Osteoblast (primary cell): ENCODE measurements around the gene ADCY7. TPM values are rescaled to one million over a fixed set of nuclear protein-coding genes. Genes with fewer than 3 reads are reported as not detected.

Source experiments
- DNase-seq: peaks from one replicate; pipeline ENCODE4 v3.0.0; 2011; ENCODE audit warnings: low spot score, mixed read lengths; ENCODE audit not compliant: insufficient read length; ENCODE audit errors: missing footprints
- H2AFZ ChIP-seq: 2 replicates; pipeline ENCODE4 v1.6.0; 2011; ENCODE audit warnings: mild to moderate bottlenecking, low read length
- H3K27ac ChIP-seq: 2 replicates; pipeline ENCODE4 v1.5.1; 2011; ENCODE audit warnings: mild to moderate bottlenecking, low read depth, low read length, moderate library complexity
- H3K27me3 ChIP-seq: 2 replicates; pipeline ENCODE4 v1.6.0; 2012; ENCODE audit warnings: mild to moderate bottlenecking, control low read depth, inconsistent platforms, low read length, moderate library complexity; ENCODE audit not compliant: insufficient read depth
- H3K36me3 ChIP-seq: 2 replicates; pipeline ENCODE4 v1.5.1; 2011; ENCODE audit warnings: mild to moderate bottlenecking, low read length, control low read depth, moderate library complexity; ENCODE audit not compliant: insufficient read depth
- H3K4me1 ChIP-seq: 2 replicates; pipeline ENCODE4 v1.5.1; 2011; ENCODE audit warnings: mild to moderate bottlenecking, low read length, control low read depth, moderate library complexity; ENCODE audit not compliant: insufficient read depth
- H3K4me2 ChIP-seq: 2 replicates; pipeline ENCODE4 v1.6.0; 2011; ENCODE audit warnings: mild to moderate bottlenecking, low read length; ENCODE audit not compliant: insufficient read depth
- H3K4me3 ChIP-seq: fragments of 200-600 bp; sonication (generic); 3 replicates; pipeline ENCODE4 v1.5.1; 2012; ENCODE audit warnings: mild to moderate bottlenecking, low read length, inconsistent platforms; ENCODE audit not compliant: insufficient read depth
- H3K79me2 ChIP-seq: 2 replicates; pipeline ENCODE4 v1.6.0; 2012; ENCODE audit warnings: mild to moderate bottlenecking, low read length, control low read depth, inconsistent platforms; ENCODE audit not compliant: insufficient read depth
- H3K9me3 ChIP-seq: 2 replicates; pipeline ENCODE4 v1.5.1; 2011; ENCODE audit warnings: low read depth, low read length, control low read depth
- H4K20me1 ChIP-seq: 2 replicates; pipeline ENCODE4 v1.6.0; 2012; ENCODE audit warnings: mild to moderate bottlenecking, low read length, control low read depth; ENCODE audit not compliant: insufficient read depth
- CTCF ChIP-seq: IDR thresholded peaks from 2 replicates; pipeline ENCODE4 v1.5.1; 2011; ENCODE audit warnings: mild to moderate bottlenecking, low read depth, low read length, moderate library complexity; ENCODE audit errors: extremely low read depth
- total RNA-seq: library from RNA; depleted of rRNA; stranded (reverse); fragments of >200 nt; gene quantifications from 2 replicates; pipeline ENCODE4 v1.2.3, GENCODE V29; 2012

Gene ADCY7
- total RNA-seq, 1 donor, result 51.0 TPM

DNA sequence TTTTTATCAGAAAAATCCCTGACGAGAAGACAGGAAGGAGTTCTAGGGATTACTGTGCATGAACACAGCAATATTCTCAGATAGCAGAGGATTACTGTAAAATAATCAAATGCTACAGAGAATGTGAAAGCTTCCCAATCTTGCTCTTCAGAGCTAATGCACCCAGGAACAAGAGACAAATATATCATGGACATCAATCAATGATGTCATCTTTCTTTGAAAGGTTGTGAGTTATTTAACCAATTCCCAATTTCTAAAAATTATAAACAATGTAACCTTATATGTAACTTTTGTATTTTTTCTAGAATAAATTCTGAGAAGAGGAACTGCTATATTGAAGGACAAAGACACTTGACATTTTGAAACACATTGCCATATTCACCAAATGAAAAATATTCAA, 56.0 kb downstream of the ADCY7 start:
- Histone ChIP-seq H2AFZ (no peak overlapping the region), H4K20me1 (no peaks in the 10 kb centered on the region), H3K4me1 (no peaks in the 10 kb centered on the region), H3K79me2 (no peaks in the 10 kb centered on the region), H3K4me2 (no peak overlapping the region), H3K36me3 (peaks cover 80% of the 10 kb centered on the region), H3K27me3 (no peaks in the 10 kb centered on the region), H3K4me3 (no peak overlapping the region), H3K27ac (no peak overlapping the region), H3K9me3 (no peaks in the 10 kb centered on the region)
- no peak for DNase-seq
- no peak for TF ChIP-seq CTCF

GRCh38 chr16:50323335-50324011, 57.1 kb downstream of the ADCY7 start:
- Histone ChIP-seq H3K27me3 (no peaks in the 10 kb centered on the region), H3K79me2 (no peaks in the 10 kb centered on the region), H3K36me3 (peaks cover 71% of the 10 kb centered on the region), H4K20me1 (no peaks in the 10 kb centered on the region), H3K9me3 (no peaks in the 10 kb centered on the region), H3K27ac (no peak overlapping the region), H3K4me3 (no peak overlapping the region), H3K4me1 (no peaks in the 10 kb centered on the region), H3K4me2 (no peak overlapping the region), H2AFZ (no peak overlapping the region)
- peak; percentile 48 for TF ChIP-seq CTCF
- peak; percentile 88 for DNase-seq

GRCh38 chr16:50324345-50324744, 58.0 kb downstream of the ADCY7 start:
- Histone ChIP-seq H3K4me3 (no peak overlapping the region), H3K79me2 (no peaks in the 10 kb centered on the region), H3K36me3 (peaks cover 62% of the 10 kb centered on the region), H3K9me3 (no peaks in the 10 kb centered on the region), H3K4me1 (no peaks in the 10 kb centered on the region), H4K20me1 (no peaks in the 10 kb centered on the region), H3K27me3 (no peaks in the 10 kb centered on the region), H3K4me2 (no peak overlapping the region), H2AFZ (no peak overlapping the region), H3K27ac (no peak overlapping the region)
- TF ChIP-seq CTCF, result no peak
- no peak for DNase-seq

DNA sequence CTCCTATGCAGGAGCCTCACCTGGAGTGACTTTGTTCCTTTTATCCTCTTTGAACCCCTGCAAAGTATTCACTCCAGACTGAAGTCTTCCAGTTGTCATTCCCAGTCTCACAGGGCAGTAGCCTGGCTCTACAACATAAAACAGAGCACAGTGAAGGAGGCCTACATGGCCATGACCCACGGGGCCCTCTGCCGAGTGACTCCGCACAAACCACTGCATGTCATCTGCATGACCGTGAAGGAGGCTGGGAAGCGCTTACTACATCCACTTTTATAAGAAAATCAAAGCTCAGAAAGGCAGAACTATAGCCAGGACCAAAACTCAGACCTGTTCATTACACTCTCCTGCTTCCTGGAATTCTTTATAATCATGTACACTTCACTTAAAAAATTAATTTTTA, 59.9 kb downstream of the ADCY7 start:
- Histone ChIP-seq H3K4me3 (no peak overlapping the region), H3K4me2 (no peak overlapping the region), H3K4me1 (peaks cover 6% of the 10 kb centered on the region), H2AFZ (no peak overlapping the region), H3K27me3 (no peaks in the 10 kb centered on the region), H3K36me3 (peaks cover 44% of the 10 kb centered on the region), H3K79me2 (no peaks in the 10 kb centered on the region), H3K27ac (no peak overlapping the region), H3K9me3 (no peaks in the 10 kb centered on the region), H4K20me1 (no peaks in the 10 kb centered on the region)
- no peak for TF ChIP-seq CTCF
- DNase-seq, result no peak
